Measurements from ENCODE around the gene CHFR. TPM values are rescaled to one million over a fixed set of nuclear protein-coding genes. Genes with fewer than 3 reads are reported as not detected.

Gene CHFR
- total and polyA plus RNA-seq, 2 donors (not counting 3 experiments of a cell fraction or from before 2014, with no cell fraction given), result 45.4 to 66.5 TPM

- dilution Hi-C loops (cut with MboI; ENCODE audit: extremely low pct_ligation_motif_present, low sequenced_read_pairs) (no loop called here), intact Hi-C loops (cut with micrococcal nuclease) (no loop called here)
- no peak overlapping the region for H3K27ac ChIP-seq (ENCODE audit: insufficient read depth, low read depth, low read length)
- no peak overlapping the region for H2AFZ ChIP-seq (ENCODE audit: low read depth, low read length)
- H3K4me3 ChIP-seq (replicated peaks in 1 of 3; ENCODE audit: insufficient read depth in 1 of 3, low read depth in 1 of 3, low read length in 3 of 3), result no peak overlapping the region
- TF ChIP-seq EZH2 (IDR thresholded peaks at IDR 0.05; ENCODE audit: borderline replicate concordance, low read depth, low read length, severe bottlenecking) (no peak), POLR2A (IDR thresholded peaks at IDR 0.05; ENCODE audit: low read depth, low read length) (no peak), MAX (IDR thresholded peaks at IDR 0.05; ENCODE audit: insufficient read depth, insufficient read length) (no peak), POLR2AphosphoS5 (IDR thresholded peaks at IDR 0.05; ENCODE audit: insufficient read depth, low read depth, low read length) (no peak), GATA2 (IDR thresholded peaks at IDR 0.05; ENCODE audit: insufficient read depth, insufficient read length, low read depth, low read length) (no peak), JUN (IDR thresholded peaks at IDR 0.05; ENCODE audit: borderline replicate concordance, insufficient read depth, insufficient read length, low read depth) (no peak), CTCF (IDR thresholded peaks at IDR 0.05; ENCODE audit: extremely low read depth in 1 of 2, insufficient read depth in 1 of 2, low read depth in 1 of 2, low read length in 2 of 2) (no peak), FOS (IDR thresholded peaks at IDR 0.05; ENCODE audit: borderline replicate concordance, insufficient read depth, low read length) (no peak), MYC (IDR thresholded peaks at IDR 0.05; ENCODE audit: low read depth, low read length) (no peak)
- H3K9ac ChIP-seq (replicated peaks; ENCODE audit: extremely low read depth, insufficient read depth, low read length), result no peak overlapping the region
- H3K27me3 ChIP-seq (ENCODE audit: control insufficient read depth in 2 of 2, insufficient read depth in 2 of 2, low read length in 2 of 2), result no peaks in the 10 kb centered on the region
- CTCF ChIA-PET, result no interaction called here
- H3K9me3 ChIP-seq (replicated peaks; ENCODE audit: control insufficient read depth, insufficient read depth, low read length), result peaks cover 27% of the 10 kb centered on the region
- H3K79me2 ChIP-seq (ENCODE audit: control insufficient read depth, insufficient read depth, low read length), result no peaks in the 10 kb centered on the region
- no peaks in the 10 kb centered on the region for H3K9me1 ChIP-seq (replicated peaks; ENCODE audit: control insufficient read depth, extremely low read depth, insufficient read depth, low read length)
- H3K36me3 ChIP-seq (ENCODE audit: control insufficient read depth in 2 of 2, extremely low read depth in 1 of 2, insufficient read depth in 2 of 2, low read length in 2 of 2), result no peaks in the 10 kb centered on the region
- H3K4me2 ChIP-seq (ENCODE audit: insufficient read depth, low read length), result no peak overlapping the region
- POLR2A ChIA-PET, result no interaction called here
- DNase-seq (ENCODE audit: low read depth, low spot score), result no peak
- no peaks in the 10 kb centered on the region for H3K4me1 ChIP-seq (ENCODE audit: control insufficient read depth, extremely low read depth, insufficient read depth, low read length)
- no peaks in the 10 kb centered on the region for H4K20me1 ChIP-seq (replicated peaks; ENCODE audit: control insufficient read depth, extremely low read depth, insufficient read depth, low read length)
- no TSS peak for BruUV-seq (replicated peaks)
- no peak for FAIRE-seq
Measured at GRCh38 chr12:132925597-132926414, 38.4 kb upstream of the CHFR start.
